Measurements from ENCODE around the gene JPH2. TPM values are rescaled to one million over a fixed set of nuclear protein-coding genes. Genes with fewer than 3 reads are reported as not detected.
"Not testable (repeated sequence)": the region's sequence is repeated elsewhere in the genome, so short reads cannot be mapped to it uniquely, and the experiment has no call there.

The JPH2 gene
- total RNA-seq = 0.12 and 0.24 TPM in 2 replicates
- long read RNA-seq = 0 reads

DNA sequence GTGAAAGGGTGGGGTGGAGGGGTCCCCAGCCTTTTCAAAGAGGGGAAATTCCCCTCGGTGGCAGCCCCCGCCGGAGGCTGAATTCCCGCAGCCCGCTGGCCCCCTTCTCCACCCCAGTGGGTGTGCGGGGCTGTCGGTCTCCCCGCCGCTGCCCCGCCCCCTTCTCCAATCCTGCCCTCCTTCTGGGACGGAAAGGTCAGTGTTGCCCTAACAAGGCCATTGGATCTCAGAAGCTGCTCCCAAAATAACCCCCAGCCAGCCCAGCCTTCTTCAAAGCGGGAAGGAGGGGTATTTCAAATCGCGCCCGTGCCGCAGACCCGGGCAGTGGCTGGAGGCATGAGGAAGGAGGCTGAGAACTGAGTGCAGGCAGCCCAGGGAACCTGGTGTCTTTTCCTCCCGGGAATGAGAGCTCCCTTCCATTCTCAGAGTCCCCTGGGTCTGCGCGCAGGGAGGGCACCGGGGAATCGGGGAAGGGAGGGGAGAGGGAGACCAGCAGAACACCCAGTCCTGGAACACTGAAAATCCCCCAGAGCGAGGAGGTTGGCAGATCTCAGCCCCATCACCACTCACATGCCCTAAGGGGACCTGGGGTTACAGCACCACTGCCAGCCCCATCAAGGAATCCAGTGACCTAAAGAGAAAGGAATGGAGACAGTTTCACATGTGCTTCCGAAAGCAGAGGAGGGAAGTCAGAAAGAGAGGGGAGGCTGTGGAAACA, at the start of gene JPH2:
TSS of gene JPH2 (minus strand) at position 135 of the 718 bp plus-strand sequence. CDS start 483 bp downstream, outside the sequence.
- Mint-ChIP-seq H3K27me3 (peaks cover 21% of the 10 kb centered on the region), H3K36me3 (ENCODE audit: insufficient read depth) (no peaks in the 10 kb centered on the region), H3K27ac (no peak within 1 kb of the TSS), H3K4me1 (ENCODE audit: low read depth) (peaks cover 11% of the 10 kb centered on the region), H3K9me3 (ENCODE audit: low read depth) (no peaks in the 10 kb centered on the region), H3K4me3 (ENCODE audit: low read depth) (peak within 1 kb of the TSS; percentile 62)
- no peak for DNase-seq (ENCODE audit: low spot score, unreplicated experiment)
- TF ChIP-seq, protein P1, sequence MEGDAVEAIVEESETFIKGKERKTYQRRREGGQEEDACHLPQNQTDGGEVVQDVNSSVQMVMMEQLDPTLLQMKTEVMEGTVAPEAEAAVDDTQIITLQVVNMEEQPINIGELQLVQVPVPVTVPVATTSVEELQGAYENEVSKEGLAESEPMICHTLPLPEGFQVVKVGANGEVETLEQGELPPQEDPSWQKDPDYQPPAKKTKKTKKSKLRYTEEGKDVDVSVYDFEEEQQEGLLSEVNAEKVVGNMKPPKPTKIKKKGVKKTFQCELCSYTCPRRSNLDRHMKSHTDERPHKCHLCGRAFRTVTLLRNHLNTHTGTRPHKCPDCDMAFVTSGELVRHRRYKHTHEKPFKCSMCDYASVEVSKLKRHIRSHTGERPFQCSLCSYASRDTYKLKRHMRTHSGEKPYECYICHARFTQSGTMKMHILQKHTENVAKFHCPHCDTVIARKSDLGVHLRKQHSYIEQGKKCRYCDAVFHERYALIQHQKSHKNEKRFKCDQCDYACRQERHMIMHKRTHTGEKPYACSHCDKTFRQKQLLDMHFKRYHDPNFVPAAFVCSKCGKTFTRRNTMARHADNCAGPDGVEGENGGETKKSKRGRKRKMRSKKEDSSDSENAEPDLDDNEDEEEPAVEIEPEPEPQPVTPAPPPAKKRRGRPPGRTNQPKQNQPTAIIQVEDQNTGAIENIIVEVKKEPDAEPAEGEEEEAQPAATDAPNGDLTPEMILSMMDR (IDR thresholded peaks at IDR 0.05; ENCODE audit: unreplicated experiment) = no peak

- Mint-ChIP-seq H3K27me3 (no peaks in the 10 kb centered on the region), H3K36me3 (ENCODE audit: insufficient read depth) (no peaks in the 10 kb centered on the region), H3K4me3 (ENCODE audit: low read depth) (no peak overlapping the region), H3K27ac (no peak overlapping the region), H3K9me3 (ENCODE audit: low read depth) (no peaks in the 10 kb centered on the region), H3K4me1 (ENCODE audit: low read depth) (peaks cover 3% of the 10 kb centered on the region)
- DNase-seq (ENCODE audit: low spot score, unreplicated experiment) = no peak
- TF ChIP-seq, protein P1 (IDR thresholded peaks at IDR 0.05; ENCODE audit: unreplicated experiment) = no peak
Measured at GRCh38 chr20:44235702-44236101, 48.7 kb upstream of the JPH2 start.

DNA sequence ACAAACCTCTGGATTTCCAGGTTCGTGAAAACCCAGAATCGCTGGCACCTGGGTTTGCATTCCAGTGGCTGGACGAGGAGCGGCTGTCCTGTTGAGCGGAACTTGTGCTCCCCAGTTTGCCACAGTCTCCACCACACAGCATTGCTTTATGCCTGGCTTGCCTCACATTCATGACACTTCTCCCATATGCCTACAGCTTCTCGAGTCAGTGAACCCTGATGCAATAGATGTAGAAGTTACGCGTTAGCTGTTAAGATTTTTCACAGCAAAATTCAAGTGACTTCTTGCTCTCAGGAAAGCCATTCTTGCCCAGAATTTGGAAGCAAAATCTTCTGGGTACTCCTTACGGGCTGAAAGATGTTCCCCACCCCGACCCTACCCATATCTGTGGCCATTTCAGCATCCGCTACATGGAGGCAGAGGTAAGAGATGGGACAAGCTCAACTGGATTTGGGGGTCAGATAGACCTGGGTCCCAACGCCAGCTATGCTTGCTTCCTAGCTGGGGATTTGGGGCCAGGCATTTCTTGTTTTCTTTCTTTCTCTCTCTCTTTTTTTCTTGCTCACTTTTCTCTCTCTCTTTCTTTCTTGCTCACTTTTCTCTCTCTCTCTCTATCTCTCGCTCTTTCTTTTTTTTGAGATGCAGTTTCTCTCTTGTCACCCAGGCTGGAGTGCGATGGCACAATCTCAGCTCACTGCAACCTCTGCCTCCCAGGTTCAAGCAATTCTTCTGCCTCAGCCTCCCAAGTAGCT, 47.8 kb upstream of the JPH2 start:
- H3K27ac Mint-ChIP-seq = no peak overlapping the region
- TF ChIP-seq, protein P1 (IDR thresholded peaks at IDR 0.05; ENCODE audit: unreplicated experiment) = no peak
- H3K4me1 Mint-ChIP-seq (ENCODE audit: low read depth) = peaks cover 3% of the 10 kb centered on the region
- peaks cover 3% of the 10 kb centered on the region for H3K27me3 Mint-ChIP-seq
- H3K36me3 Mint-ChIP-seq (ENCODE audit: insufficient read depth) = no peaks in the 10 kb centered on the region
- H3K9me3 Mint-ChIP-seq (ENCODE audit: low read depth) = no peaks in the 10 kb centered on the region
- no peak overlapping the region for H3K4me3 Mint-ChIP-seq (ENCODE audit: low read depth)
- DNase-seq (ENCODE audit: low spot score, unreplicated experiment) = no peak

DNA sequence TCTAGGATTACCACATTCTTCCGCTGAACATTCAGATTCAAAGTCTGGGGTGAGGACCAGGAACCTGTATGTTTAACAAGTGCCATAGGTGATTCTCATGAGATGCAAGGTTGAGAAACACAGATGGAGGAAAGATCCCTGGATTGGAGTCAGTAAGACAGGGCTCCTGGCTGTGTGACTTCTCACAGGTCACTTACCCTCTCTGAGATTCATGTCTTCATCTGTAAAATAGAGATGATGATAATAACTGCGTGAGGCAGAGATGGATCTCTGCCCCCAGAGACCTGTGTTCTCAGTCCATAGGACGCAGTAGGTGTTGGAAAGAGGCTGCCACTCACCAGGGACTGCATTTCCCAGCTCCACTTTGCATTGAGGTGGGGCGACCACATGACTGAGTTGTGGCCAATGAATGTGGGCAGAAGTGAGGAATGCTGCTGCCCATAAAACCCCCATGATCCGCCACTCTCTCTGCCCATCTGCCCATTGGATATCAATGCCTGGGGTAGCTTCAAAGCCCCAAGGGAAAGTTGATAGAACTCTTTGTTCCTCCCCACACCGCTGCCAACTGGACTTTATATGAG, 46.5 kb upstream of the JPH2 start:
- Mint-ChIP-seq H3K27ac (no peak overlapping the region), H3K27me3 (peaks cover 3% of the 10 kb centered on the region)

GRCh38 chr20:44232469-44232856, 45.5 kb upstream of the JPH2 start:
- DNase-seq (ENCODE audit: low spot score, unreplicated experiment); H3K4me1 Mint-ChIP-seq (ENCODE audit: low read depth); H3K36me3 Mint-ChIP-seq (ENCODE audit: insufficient read depth); H3K27ac Mint-ChIP-seq; H3K4me3 Mint-ChIP-seq (ENCODE audit: low read depth); H3K27me3 Mint-ChIP-seq; H3K9me3 Mint-ChIP-seq (ENCODE audit: low read depth): not testable (repeated sequence)

More for the DNA sequence above, 46.5 kb upstream of the JPH2 start:
- Mint-ChIP-seq H3K9me3 (ENCODE audit: low read depth) (no peaks in the 10 kb centered on the region), H3K4me1 (ENCODE audit: low read depth) (no peaks in the 10 kb centered on the region), H3K36me3 (ENCODE audit: insufficient read depth) (no peaks in the 10 kb centered on the region), H3K4me3 (ENCODE audit: low read depth) (no peak overlapping the region)
- TF ChIP-seq, protein P1 (IDR thresholded peaks at IDR 0.05; ENCODE audit: unreplicated experiment) = no peak
- no peak for DNase-seq (ENCODE audit: low spot score, unreplicated experiment)

Measured in progenitor cell of endocrine pancreas (in vitro differentiated cells).